HepG2 (cell line): Measurements from ENCODE around the gene ANKS1B. TPM values are rescaled to one million over a fixed set of nuclear protein-coding genes. Genes with fewer than 3 reads are reported as not detected.

ENCODE experiments used
- ATAC-seq: fragments of 200-7000 bp; cut with Tn5 transposase; 3 replicates; pipeline ENCODE4 v1.9.1; 2020; ENCODE audit warnings: mild to moderate bottlenecking, moderate library complexity
- BruUV-seq: library from RNA; stranded (reverse); fragments of 400-500 nt; replicated peaks from 2 replicates; lab custom pipeline; 2021; lab: Mats Ljungman, UMichigan
- CTCF ChIA-PET: fragments of 300-600 bp; formaldehyde crosslinking; extraction: SDS; loops from one replicate; lab custom pipeline; 2021; ENCODE audit warnings: low total read pairs, inconsistent platforms, low intra/inter-chr PET ratio; lab: Yijun Ruan, JAX
- POLR2A ChIA-PET: fragments of 350-600 bp; sonication (Branson Sonifier 250); formaldehyde crosslinking; loops from one replicate; lab custom pipeline; 2020; ENCODE audit warnings: antibody characterized with exemption, inconsistent platforms; lab: Yijun Ruan, JAX
- DNase-seq: peaks from one replicate; pipeline ENCODE4 v3.0.0-alpha.2; 2015; ENCODE audit warnings: low spot score
- FAIRE-seq: peaks from 3 replicates; lab custom pipeline; 2011; peaks lifted over from hg19 to GRCh38; lab: Jason Lieb, UNC
- H2AFZ ChIP-seq: one replicate; pipeline ENCODE4 v1.6.1; 2011; ENCODE audit warnings: low read length, inconsistent platforms
- H3K27ac ChIP-seq: fragments of 300-600 bp; 3 replicates; pipeline ENCODE4 v1.8.0; 2011; ENCODE audit warnings: mixed run types, mild to moderate bottlenecking, mixed read lengths, low read length, inconsistent platforms; ENCODE audit not compliant: insufficient read depth; ENCODE audit errors: extremely low read length
- H3K27me3 ChIP-seq, 2 experiments: fragments of 200-600 bp in 1 of 2; 2 replicates in 1 of 2; 3 replicates in 1 of 2; pipeline versions ENCODE4 v1.6.0 to v1.8.0; 2011; ENCODE audit warnings: low read length in 2 of 2, mild to moderate bottlenecking in 2 of 2, moderate library complexity in 2 of 2, inconsistent platforms in 1 of 2; ENCODE audit not compliant: insufficient read depth in 2 of 2, control insufficient read depth in 1 of 2
- H3K36me3 ChIP-seq, 2 experiments: fragments of 200-600 bp in 1 of 2; replicated peaks in 1 of 2; 2 replicates in 1 of 2; 3 replicates in 1 of 2; pipeline versions ENCODE4 v1.5.1 to v1.8.0; 2011; ENCODE audit warnings: low read length in 2 of 2, inconsistent platforms in 1 of 2; ENCODE audit not compliant: insufficient read depth in 2 of 2, control insufficient read depth in 1 of 2
- H3K4me1 ChIP-seq: 2 replicates; pipeline ENCODE4 v1.5.1; 2012; ENCODE audit warnings: low read length, inconsistent platforms; ENCODE audit not compliant: insufficient read depth
- H3K4me2 ChIP-seq: 2 replicates; pipeline ENCODE4 v1.6.0; 2011; ENCODE audit warnings: low read depth, low read length, inconsistent platforms
- H3K4me3 ChIP-seq, 3 experiments: fragments of 200-600 bp in 1 of 3; sonication (generic), shearing (Covaris generic) in 1 of 3; replicated peaks in 1 of 3; 2 replicates each; pipeline ENCODE4 v1.5.1; 2011 to 2016; ENCODE audit warnings: low read length in 3 of 3, inconsistent platforms in 2 of 3, low read depth in 2 of 3, mild to moderate bottlenecking in 2 of 3, control low read depth in 1 of 3, mixed read lengths in 1 of 3; ENCODE audit not compliant: insufficient read depth in 1 of 3
- H3K79me2 ChIP-seq: one replicate; pipeline ENCODE4 v1.6.1; 2011; ENCODE audit warnings: low read length, inconsistent platforms; ENCODE audit not compliant: insufficient read depth
- H3K9ac ChIP-seq: 2 replicates; pipeline ENCODE4 v1.6.0; 2011; ENCODE audit warnings: mild to moderate bottlenecking, low read depth, low read length, inconsistent platforms; ENCODE audit not compliant: insufficient read depth
- H3K9me3 ChIP-seq: 2 replicates; pipeline ENCODE4 v1.5.1; 2012; ENCODE audit warnings: mild to moderate bottlenecking, low read length
- H4K20me1 ChIP-seq: 2 replicates; pipeline ENCODE4 v1.6.0; 2011; ENCODE audit warnings: inconsistent platforms, mild to moderate bottlenecking, low read length, moderate library complexity; ENCODE audit not compliant: insufficient read depth
- ARID3A ChIP-seq: IDR thresholded peaks from 2 replicates; pipeline ENCODE4 v1.6.1; 2012; ENCODE audit warnings: low read depth, low read length, improper control_type of control experiment
- DNMT3B ChIP-seq: conservative IDR thresholded peaks from 2 replicates; pipeline ENCODE4 v1.6.1; 2016; ENCODE audit warnings: missing biosample characterization, control low read depth
- HNF4G ChIP-seq, 2 experiments: sonication (generic) in 1 of 2; formaldehyde crosslinking in 1 of 2; IDR thresholded peaks; 2 replicates each; pipeline versions ENCODE4 v1.4.0 to v1.6.1; 2011 to 2020; ENCODE audit warnings: borderline replicate concordance in 2 of 2, low read depth in 2 of 2, mild to moderate bottlenecking in 2 of 2, low read length in 1 of 2, missing genetic modification reagents in 1 of 2, moderate library complexity in 1 of 2
- MAFK ChIP-seq, 2 experiments: IDR thresholded peaks in 1 of 2; conservative IDR thresholded peaks in 1 of 2; 2 replicates each; pipeline ENCODE4 v1.6.1; 2011; ENCODE audit warnings: improper control_type of control experiment in 2 of 2, low read length in 2 of 2
- ONECUT2 ChIP-seq: sonication (generic); formaldehyde crosslinking; IDR thresholded peaks from 2 replicates; pipeline ENCODE4 v1.4.0; 2020; ENCODE audit warnings: missing genetic modification reagents
- SMC3 ChIP-seq: IDR thresholded peaks from 2 replicates; pipeline ENCODE4 v1.6.1; 2011; ENCODE audit warnings: low read length, improper control_type of control experiment
- SP140L ChIP-seq: sonication (generic); formaldehyde crosslinking; IDR thresholded peaks from 2 replicates; pipeline ENCODE4 v1.4.0; 2020; ENCODE audit warnings: missing genetic modification reagents, borderline replicate concordance
- TEAD2 ChIP-seq: sonication (generic); formaldehyde crosslinking; IDR thresholded peaks from 2 replicates; pipeline ENCODE4 v1.9.0; 2021; ENCODE audit warnings: missing genetic modification reagents
- XRCC5 ChIP-seq: fragments of 200-400 bp; formaldehyde crosslinking; optimal IDR thresholded peaks from 2 replicates; pipeline ENCODE3; 2017; ENCODE audit warnings: mild to moderate bottlenecking, low read length
- ZFP36L1 ChIP-seq: sonication (generic); formaldehyde crosslinking; IDR thresholded peaks from 2 replicates; pipeline ENCODE4 v1.8.0; 2022; ENCODE audit warnings: mild to moderate bottlenecking, missing genetic modification reagents, moderate library complexity
- ZNF292 ChIP-seq: sonication (generic); formaldehyde crosslinking; IDR thresholded peaks from 2 replicates; pipeline ENCODE4 v1.8.1; 2022; ENCODE audit warnings: mild to moderate bottlenecking, low read depth, missing genetic modification reagents, borderline replicate concordance
- WGBS: methylation state at CpG from one replicate; pipeline ENCODE4 v1.1.6; 2017; ENCODE audit warnings: low lambda C conversion rate; 5-methylcytosine and 5-hydroxymethylcytosine counted together
- in situ Hi-C: cut with HindIII; loops from 2 replicates; pipeline ENCODE4 v1.10.0; 2017; ENCODE audit warnings: low pct_unique_long_range_greater_than_20kb; ENCODE audit not compliant: extremely low pct_ligation_motif_present
- intact Hi-C: fragments of 100-400 bp; cut with micrococcal nuclease; formaldehyde crosslinking; loops from one replicate; pipeline ENCODE4 v1.10.0; 2022; ENCODE audit not compliant: unreplicated experiment
- polyA plus RNA-seq, 8 experiments: library from polyadenylated mRNA; depleted of rRNA in 3 of 8; stranded (reverse) in 7 of 8; unstranded in 1 of 8; fragments of >200 nt; fragmentation: Illumina TruSeq in 4 of 8; extraction: Trizol in 4 of 8; gene quantifications; 2 replicates each; pipeline versions ENCODE4 v1.2.1 to v1.2.3, GENCODE V29; 2011 to 2016; ENCODE audit warnings: low read depth in 4 of 8, missing spikeins in 1 of 8, mixed read lengths in 1 of 8; ENCODE audit not compliant: insufficient read depth in 1 of 8
- total RNA-seq, 5 experiments: library from RNA; depleted of rRNA; stranded (reverse); fragments of >200 nt; fragmentation: Illumina TruSeq; extraction: Trizol; gene quantifications; 2 replicates each; pipeline ENCODE4 v1.2.3, GENCODE V29; 2016; ENCODE audit warnings: low read depth in 1 of 5
- TF ChIP-seq, protein P1 (sequence below): sonication (generic); formaldehyde crosslinking; IDR thresholded peaks from 2 replicates; pipeline ENCODE4 v1.5.0; 2020; ENCODE audit warnings: mild to moderate bottlenecking, missing genetic modification reagents, moderate library complexity
- TF ChIP-seq, protein P2 (sequence below): sonication (generic); formaldehyde crosslinking; IDR thresholded peaks from 2 replicates; pipeline ENCODE4 v1.4.0; 2020; ENCODE audit warnings: missing genetic modification reagents, low read depth, mild to moderate bottlenecking, borderline replicate concordance

Gene ANKS1B
- total and polyA plus RNA-seq, 2 of the 13 experiments (the other 11 are each of a cell fraction or from before 2014, with no cell fraction given), result 0.15 TPM; not detected in 1

DNA sequence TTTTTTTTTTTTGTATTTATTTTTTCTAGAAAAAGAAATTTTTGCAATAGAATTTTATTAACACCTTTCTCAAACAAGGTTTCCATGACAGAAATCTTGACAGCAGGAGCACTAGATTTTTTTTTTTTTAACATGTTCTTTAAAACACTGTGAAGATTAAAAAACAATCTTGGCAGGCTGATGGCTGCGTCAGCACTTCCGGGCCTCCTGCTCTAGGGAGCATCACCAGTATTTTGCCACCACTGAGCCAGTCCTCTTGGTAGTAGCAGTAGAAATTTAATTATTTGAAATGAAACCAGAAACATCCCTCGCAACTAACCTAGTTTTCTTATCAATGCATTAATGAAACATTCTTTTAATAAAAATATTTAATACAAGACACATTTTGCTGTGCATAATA, 1240.1 kb downstream of the ANKS1B start:
- Histone ChIP-seq H3K9ac (no peak overlapping the region), H2AFZ (no peak overlapping the region)
- FAIRE-seq, result no peak

DNA sequence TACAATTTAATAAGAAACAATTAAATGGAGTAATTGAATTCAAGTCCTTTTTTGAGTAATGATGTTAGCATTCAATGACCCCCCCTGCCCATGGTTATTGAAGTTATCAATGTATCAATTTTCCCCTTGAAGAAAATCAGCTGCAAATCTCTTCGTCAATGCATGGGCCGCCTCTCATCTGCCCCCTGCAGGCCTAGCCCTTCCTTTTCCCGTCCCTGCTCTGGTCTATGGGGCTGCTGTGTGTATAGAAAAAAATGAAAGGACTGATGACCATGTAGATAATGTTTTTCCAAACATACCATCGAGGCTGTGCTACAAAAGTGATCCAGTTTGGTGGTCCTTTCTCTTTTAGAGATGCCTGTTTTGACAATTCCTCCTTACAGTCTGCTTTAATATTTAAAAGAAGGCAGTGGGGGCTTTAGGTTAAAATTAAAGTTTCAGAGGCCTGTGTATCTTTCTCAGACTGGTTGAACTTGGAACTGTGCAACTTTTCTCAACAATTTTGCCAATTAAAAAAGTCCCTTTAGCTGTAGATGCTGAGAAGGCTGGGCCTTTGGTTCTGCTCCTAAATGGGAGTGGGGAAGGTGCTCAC, 1241.3 kb downstream of the ANKS1B start:
- Histone ChIP-seq H2AFZ (no peak overlapping the region), H3K9ac (no peak overlapping the region), H3K4me3 (no peak overlapping the region), H3K27me3 (peaks cover 12 to 33% of the 10 kb centered on the region in 2 experiments), H4K20me1 (no peaks in the 10 kb centered on the region), H3K27ac (no peak overlapping the region), H3K4me1 (peaks cover 9% of the 10 kb centered on the region), H3K9me3 (no peaks in the 10 kb centered on the region), H3K79me2 (no peaks in the 10 kb centered on the region), H3K36me3 (no peaks in the 10 kb centered on the region), H3K4me2 (no peak overlapping the region)
- CTCF ChIA-PET, result no interaction called here
- in situ Hi-C loops, result no loop called here
- DNase-seq, result peak; percentile 30
- peak; percentile 89 for ATAC-seq
- POLR2A ChIA-PET, result no interaction called here
- no peak for FAIRE-seq
- no TSS peak for BruUV-seq
- intact Hi-C loops, result loop anchor here (1.0 to 5.0 kb wide), 3 partner anchors 17 to 254 kb away; no protein-coding TSS in a partner anchor
- WGBS, result 3% methylated on average over 4 of the region's 4 CpGs
- TF ChIP-seq, protein P1, sequence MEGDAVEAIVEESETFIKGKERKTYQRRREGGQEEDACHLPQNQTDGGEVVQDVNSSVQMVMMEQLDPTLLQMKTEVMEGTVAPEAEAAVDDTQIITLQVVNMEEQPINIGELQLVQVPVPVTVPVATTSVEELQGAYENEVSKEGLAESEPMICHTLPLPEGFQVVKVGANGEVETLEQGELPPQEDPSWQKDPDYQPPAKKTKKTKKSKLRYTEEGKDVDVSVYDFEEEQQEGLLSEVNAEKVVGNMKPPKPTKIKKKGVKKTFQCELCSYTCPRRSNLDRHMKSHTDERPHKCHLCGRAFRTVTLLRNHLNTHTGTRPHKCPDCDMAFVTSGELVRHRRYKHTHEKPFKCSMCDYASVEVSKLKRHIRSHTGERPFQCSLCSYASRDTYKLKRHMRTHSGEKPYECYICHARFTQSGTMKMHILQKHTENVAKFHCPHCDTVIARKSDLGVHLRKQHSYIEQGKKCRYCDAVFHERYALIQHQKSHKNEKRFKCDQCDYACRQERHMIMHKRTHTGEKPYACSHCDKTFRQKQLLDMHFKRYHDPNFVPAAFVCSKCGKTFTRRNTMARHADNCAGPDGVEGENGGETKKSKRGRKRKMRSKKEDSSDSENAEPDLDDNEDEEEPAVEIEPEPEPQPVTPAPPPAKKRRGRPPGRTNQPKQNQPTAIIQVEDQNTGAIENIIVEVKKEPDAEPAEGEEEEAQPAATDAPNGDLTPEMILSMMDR (CRISPR knock-in tag), result peak; percentile 69
- TF ChIP-seq XRCC5 (peak; percentile 50), SP140L (no peak), ONECUT2 (CRISPR knock-in tag) (no peak), HNF4G (IDR thresholded peaks at IDR 0.05; ENCODE audit: borderline replicate concordance, low read depth, low read length) (no peak), HNF4G (CRISPR knock-in tag; IDR thresholded peaks at IDR 0.05; ENCODE audit: borderline replicate concordance, low read depth) (no peak), TEAD2 (CRISPR knock-in tag) (no peak), ZNF292 (no peak), ZFP36L1 (no peak), ARID3A (no peak), SMC3 (peak; percentile 53; the same call in 1 of the 2 replicates)
- TF ChIP-seq, protein P2, sequence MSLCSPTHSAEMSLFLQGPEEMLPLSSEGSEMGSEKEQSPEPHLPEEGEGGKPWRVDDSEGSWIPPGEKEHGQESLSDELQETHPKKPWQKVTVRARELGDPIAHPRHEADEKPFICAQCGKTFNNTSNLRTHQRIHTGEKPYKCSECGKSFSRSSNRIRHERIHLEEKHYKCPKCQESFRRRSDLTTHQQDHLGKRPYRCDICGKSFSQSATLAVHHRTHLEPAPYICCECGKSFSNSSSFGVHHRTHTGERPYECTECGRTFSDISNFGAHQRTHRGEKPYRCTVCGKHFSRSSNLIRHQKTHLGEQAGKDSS (CRISPR knock-in tag), result no peak

More for the DNA sequence above, 1240.1 kb downstream of the ANKS1B start:
- CTCF ChIA-PET, result no interaction called here
- H3K27me3 ChIP-seq, result peaks cover 12 to 41% of the 10 kb centered on the region in 2 experiments
- in situ Hi-C loops, result no loop called here
- DNase-seq, result no peak
- no peak for TF ChIP-seq DNMT3B
- 0 out of 4 replicates have a peak, but pooled peaks of 1 of the 2 experiments have one; percentile 4 for TF ChIP-seq MAFK (conservative IDR thresholded peaks at IDR 0.05 in 1 of 2, IDR thresholded peaks at IDR 0.05 in 1 of 2; ENCODE audit: low read length in 2 of 2)
- TF ChIP-seq, all 625 proteins: peak for 1
- Histone ChIP-seq H3K27ac (no peak overlapping the region), H3K79me2 (no peaks in the 10 kb centered on the region), H3K4me2 (no peak overlapping the region), H3K9me3 (no peaks in the 10 kb centered on the region), H3K36me3 (no peaks in the 10 kb centered on the region), H3K4me1 (peaks cover 9% of the 10 kb centered on the region), H3K4me3 (no peak overlapping the region), H4K20me1 (no peaks in the 10 kb centered on the region)
- ATAC-seq, result no peak
- intact Hi-C loops, result loop anchor here (5.0 kb wide), 1 partner anchor 253 kb away; no protein-coding TSS in a partner anchor
- POLR2A ChIA-PET, result no interaction called here
- WGBS, result 69% methylated on average over 3 of the region's 3 CpGs
- no TSS peak for BruUV-seq
